ENCODE data around the gene MALRD1.

MALRD1 gene

GRCh38 chr10:19408924-19409323 is 360.3 kb downstream of the MALRD1 start:
- no peak for DNase-seq

DNA sequence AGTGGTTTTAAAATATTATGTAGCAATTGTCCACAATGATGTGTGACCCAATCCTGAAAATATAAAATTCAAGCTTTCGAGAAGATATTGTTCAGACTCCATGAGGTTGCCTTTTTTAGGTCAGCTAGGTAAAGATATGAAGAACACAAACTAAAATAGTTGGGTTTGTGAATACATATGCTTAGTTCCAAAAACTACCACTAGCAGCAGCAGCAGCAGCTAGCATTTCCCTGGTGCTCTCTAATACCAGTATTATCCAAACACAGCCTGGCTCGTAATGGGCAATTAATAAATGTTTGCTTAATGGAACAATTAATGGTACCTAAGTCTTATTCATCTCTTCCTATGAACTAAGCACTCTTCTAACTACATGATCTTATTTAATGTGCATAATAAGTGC is 362.5 kb downstream of the MALRD1 start:
- DNase-seq: no peak

GRCh38 chr10:19412531-19412930 is 363.9 kb downstream of the MALRD1 start:
- DNase-seq: peak; percentile 11 to 54

GRCh38 chr10:19416164-19416563 is 367.6 kb downstream of the MALRD1 start:
- no peak for DNase-seq

GRCh38 chr10:19417740-19418139 is 369.1 kb downstream of the MALRD1 start:
- DNase-seq: no peak

GRCh38 chr10:19421674-19422073 is 373.1 kb downstream of the MALRD1 start:
- DNase-seq: no peak

- no peak for DNase-seq
Observed at GRCh38 chr10:19426034-19426433, 377.4 kb downstream of the MALRD1 start.

DNA sequence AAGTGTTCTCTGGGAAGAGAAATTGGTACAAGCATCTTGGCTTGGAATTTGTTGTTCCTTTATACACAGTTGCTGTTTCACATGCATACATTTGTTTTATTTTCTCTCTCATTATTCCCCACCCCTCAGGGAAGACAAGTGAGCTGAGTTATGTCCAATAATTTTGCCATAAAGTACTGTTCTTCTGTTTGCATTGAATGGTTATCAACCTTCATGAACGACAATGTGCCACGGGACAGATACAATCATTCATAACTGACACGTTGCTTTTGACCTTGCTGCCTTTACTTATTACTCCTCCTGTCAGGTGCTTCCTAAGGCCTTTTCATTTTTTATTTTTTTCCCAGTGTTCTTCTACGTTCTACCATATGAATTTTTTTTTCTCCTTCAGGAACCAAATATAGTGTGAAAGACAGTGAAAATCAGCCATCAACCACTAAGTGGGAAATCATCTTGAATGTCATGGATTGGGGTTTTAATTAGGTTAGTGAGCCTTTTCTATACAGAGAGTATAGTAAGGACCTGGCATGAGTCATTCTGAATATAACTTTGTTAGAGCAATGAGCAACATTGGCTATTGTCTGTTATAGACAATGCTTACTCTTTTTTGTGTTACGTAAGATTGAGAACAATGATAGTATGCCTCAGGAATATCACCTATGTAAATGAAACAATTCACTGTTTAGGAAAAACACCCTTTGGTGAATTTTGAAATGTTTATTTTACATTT is 383.2 kb downstream of the MALRD1 start:
- no peak for DNase-seq

GRCh38 chr10:19449860-19450259 is 401.3 kb downstream of the MALRD1 start:
- no peak for DNase-seq

DNA sequence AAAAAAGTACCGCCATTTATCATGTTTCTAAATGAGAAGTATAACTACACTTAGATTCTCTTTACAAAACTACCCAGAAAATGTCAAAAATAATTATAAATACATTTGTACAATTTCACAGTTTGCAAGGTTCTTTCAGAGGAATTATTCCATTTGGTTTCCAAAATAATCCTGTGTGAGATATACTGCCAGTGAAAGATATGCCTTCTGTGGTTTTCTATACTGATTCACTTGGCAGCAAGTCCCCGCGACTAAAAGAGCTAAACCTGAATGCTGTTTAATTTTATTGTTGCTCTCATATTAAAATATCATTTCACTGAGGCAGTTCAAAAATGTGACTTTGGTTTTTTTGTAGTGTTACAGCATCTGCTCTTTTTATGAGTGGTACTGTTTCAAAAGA is 402.8 kb downstream of the MALRD1 start:
- no peak for DNase-seq

DNA sequence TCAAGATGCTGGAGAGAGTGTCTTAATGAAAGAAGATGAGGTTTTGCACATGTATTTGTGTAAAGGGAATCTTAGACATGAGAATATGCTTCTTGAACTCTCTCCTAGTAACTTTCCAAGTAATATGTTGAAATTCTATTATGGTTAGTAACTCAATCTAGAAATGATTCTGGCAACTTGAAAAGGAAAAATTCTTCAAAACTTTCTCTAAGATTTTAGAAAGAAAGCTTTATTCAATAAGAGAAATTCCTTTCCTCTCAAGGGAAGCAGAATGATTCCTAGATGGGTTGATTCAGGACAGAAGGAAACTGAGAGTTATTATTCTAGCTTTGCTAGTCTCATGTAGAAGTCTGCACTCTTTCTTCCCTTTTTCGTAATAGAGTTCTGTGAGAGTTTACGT is 403.3 kb downstream of the MALRD1 start:
- no peak for DNase-seq

GRCh38 chr10:19453967-19454366 is 405.4 kb downstream of the MALRD1 start:
- DNase-seq: no peak

DNA sequence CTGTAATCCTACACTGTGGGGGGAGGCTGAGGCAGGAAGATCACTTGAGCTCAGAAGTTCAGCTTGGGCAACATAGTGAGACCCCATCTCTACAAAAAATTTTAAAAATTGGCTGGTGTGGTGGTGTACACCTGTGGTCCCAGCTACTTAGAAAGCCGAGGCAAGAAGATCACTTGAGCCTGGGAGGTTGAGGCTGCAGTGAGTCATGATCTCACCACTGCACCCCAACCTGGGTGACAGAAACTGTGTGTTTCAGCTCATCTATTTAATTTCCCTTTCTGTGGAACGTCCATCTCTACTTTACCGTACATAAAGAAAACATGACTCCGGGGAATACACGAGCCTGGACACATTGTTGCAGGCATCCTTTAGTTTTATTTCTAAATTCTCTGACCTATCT is 413.0 kb downstream of the MALRD1 start:
- DNase-seq: no peak

GRCh38 chr10:19466709-19467108 is 418.1 kb downstream of the MALRD1 start:
- no peak for DNase-seq

- DNase-seq: no peak
Observed at GRCh38 chr10:19468413-19468812, 419.8 kb downstream of the MALRD1 start.

DNA sequence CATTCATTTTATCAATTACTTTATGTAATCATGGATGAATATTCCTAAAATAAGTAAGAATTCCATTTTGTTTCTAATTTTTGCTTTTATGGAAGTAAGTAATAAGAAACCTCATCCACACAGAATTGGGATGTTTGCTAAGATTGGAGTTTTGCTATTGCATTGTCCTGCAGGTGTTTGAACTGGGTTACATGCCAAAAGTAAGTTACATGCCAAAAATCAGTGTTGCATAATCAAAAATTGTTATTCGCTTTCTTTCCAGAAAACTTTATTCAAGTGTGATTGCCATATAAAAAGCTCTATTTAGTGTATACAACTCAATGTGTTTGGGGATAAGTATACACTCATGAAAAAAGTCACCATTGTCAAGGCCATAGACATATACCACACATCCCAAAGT is 420.9 kb downstream of the MALRD1 start:
- no peak for DNase-seq

DNA sequence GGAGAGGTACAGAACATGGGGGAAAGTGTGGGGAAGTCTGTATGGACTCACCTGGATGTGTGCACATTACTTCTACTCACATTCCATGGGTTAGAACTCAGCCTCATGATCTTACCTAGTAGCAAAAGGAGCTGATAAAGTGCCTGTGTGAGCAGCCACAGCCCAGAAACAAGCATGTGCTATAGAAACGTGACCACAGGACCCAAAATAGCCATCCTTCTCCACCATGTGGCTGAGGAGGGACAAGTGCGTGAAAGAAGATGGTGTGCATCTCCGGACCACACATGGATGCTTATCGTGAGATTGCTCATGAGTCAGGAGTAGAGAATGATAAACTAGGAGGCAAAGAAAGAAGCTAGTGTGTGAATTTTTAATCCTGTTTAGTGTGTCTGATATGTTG is 431.3 kb downstream of the MALRD1 start:
- no peak for DNase-seq

DNA sequence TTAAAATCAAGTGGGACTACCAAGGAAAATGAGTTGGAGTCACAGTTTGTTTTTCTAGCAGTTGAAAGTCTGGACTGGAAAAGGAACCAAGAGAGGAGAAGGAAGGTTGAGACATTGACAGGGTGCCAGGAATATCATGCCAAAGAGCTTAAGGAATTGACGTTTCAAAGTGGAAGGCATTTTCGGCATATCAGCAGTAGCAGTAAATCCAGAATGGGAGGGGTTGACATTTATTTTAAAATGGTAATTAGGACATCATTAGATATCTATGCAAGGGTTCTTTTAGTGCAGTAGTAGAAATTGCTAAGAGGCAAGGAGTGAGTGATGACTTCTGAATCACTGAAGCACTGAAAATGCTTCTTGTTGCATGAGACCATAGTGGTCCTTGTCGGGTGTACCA is 431.8 kb downstream of the MALRD1 start:
- DNase-seq: no peak

GRCh38 chr10:19483421-19483820 is 434.8 kb downstream of the MALRD1 start:
- peak in 1 of 2 experiments; percentile 15 for DNase-seq

- no peak for DNase-seq
Observed at GRCh38 chr10:19488592-19489280, 440.1 kb downstream of the MALRD1 start.

- no peak for DNase-seq
Observed at GRCh38 chr10:19491166-19491565, 442.6 kb downstream of the MALRD1 start.

GRCh38 chr10:19493917-19494316 is 445.3 kb downstream of the MALRD1 start:
- no peak for DNase-seq

GRCh38 chr10:19497026-19497425 is 448.4 kb downstream of the MALRD1 start:
- DNase-seq: no peak

DNA sequence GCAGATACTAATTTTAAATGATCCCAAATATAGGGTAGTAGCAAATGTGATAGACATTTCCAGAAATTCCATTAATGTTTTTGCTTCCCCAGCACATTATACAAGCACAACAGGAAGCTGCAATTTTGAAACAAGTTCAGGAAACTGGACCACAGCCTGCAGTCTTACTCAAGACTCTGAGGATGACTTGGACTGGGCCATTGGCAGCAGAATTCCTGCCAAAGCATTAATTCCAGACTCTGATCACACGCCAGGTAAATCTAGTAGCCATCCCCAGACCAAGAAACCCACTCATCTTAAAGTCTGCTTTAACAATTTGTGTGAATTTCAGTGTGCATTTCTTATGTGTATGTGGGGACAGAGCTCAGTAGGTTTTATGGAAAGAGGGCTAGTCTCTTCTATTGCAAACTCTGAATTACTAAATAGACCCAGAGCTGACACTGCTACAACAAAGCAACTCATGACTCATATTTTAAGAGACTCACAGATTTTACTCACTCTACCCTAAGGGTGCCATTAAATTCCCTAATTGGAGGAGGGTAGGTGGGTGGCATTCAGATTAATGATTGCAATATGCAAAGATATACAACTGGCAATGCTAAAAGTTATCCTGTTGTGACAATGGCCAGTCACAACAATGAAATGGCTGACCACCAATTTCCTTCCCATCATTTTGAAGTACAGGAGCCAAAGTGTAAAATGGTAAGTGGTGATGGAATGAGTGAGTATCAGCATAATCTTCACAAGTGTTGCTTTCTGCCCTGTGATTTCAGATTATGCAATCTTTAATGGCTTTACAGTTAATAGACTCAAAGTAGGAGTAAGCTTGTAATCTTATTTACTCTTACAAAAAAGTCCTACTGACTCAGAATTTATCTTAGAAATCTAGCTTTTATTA is 450.0 kb downstream of the MALRD1 start:
- DNase-seq: no peak
